Dermis lymphatic vessel endothelial cell (primary cell): Measurements from ENCODE around the gene KNL1. TPM values are rescaled to one million over a fixed set of nuclear protein-coding genes. Genes with fewer than 3 reads are reported as not detected.

Experiments used
- total RNA-seq: library from RNA; depleted of rRNA; stranded (reverse); fragments of >200 nt; gene quantifications from 2 replicates; pipeline ENCODE4 v1.2.1, GENCODE V29; 2014

KNL1 gene
- total RNA-seq = 3.7 and 4.5 TPM in 2 replicates

GRCh38 chr15:40593588-40594428, at the start of gene KNL1:
KNL1 (plus strand) TSS chr15:40594249; CDS start chr15:40602932, 8,683 bp downstream.

GRCh38 chr15:40564591-40565332, 29.3 kb upstream of the KNL1 start, which contains the start of gene CCDC32:
CCDC32 (minus strand) TSS chr15:40565042; CDS start chr15:40563015, 2,027 bp downstream.

GRCh38 chr15:40569129-40569953, 24.7 kb upstream of the KNL1 start, which contains the start of gene RPUSD2:
RPUSD2 (plus strand) TSS chr15:40569299; CDS start chr15:40569338, 39 bp downstream.

DNA sequence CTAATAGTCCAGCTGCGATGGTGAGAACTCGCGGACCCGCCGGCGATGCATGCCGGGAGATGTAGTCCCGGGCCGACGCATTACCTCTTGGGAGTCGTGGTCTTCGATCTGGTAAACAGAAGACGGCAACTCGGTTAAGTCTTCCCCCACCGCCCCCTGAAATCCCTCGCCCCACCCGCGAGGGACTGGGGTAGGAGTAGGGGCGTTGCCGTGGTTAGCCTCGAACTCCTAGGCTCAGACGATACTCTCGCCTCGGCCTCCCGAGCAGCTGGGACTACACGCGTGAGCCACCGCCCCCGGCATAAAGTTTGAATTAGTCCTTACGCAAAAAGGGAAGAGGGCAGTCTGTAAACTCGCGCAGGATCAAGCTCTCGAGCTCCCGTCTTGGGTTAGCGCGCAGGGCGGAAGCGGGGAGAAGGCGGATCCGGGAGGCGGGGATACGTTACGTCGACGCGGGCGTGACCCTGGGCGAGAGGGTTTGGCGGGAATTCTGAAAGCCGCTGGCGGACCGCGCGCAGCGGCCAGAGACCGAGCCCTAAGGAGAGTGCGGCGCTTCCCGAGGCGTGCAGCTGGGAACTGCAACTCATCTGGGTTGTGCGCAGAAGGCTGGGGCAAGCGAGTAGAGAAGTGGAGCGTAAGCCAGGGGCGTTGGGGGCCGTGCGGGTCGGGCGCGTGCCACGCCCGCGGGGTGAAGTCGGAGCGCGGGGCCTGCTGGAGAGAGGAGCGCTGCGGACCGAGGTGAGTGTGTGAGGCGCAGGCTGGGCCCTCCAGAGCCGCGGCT, 100.8 kb downstream of the KNL1 start, which contains the start of gene RAD51:
TSS of gene RAD51 (plus strand) at position 487 of the 781 bp plus-strand sequence. CDS start 3,585 bp downstream, outside the sequence.

Other genes starting within 250 kb of the KNL1 start
- not detected in 2 replicates for gene PHGR1, start 243.2 kb upstream of the KNL1 start, total RNA-seq
- under 0.01 and 0.09 TPM in 2 replicates for gene DISP2, start 236.0 kb upstream of the KNL1 start, total RNA-seq
- 11.2 and 12.3 TPM in 2 replicates for gene KNSTRN, start 211.5 kb upstream of the KNL1 start, total RNA-seq
- gene IVD, start 188.5 kb upstream of the KNL1 start, total RNA-seq = 28.6 and 38.5 TPM in 2 replicates
- 6.3 and 7.6 TPM in 2 replicates for gene BAHD1, start 153.3 kb upstream of the KNL1 start, total RNA-seq
- gene CHST14, start 123.3 kb upstream of the KNL1 start, total RNA-seq = 5.1 and 6.3 TPM in 2 replicates
- gene CCDC32, start 29.2 kb upstream of the KNL1 start, total RNA-seq = 18.5 and 26.5 TPM in 2 replicates
- gene RPUSD2, start 24.9 kb upstream of the KNL1 start, total RNA-seq = 8.8 and 9.9 TPM in 2 replicates
- 2.7 and 2.8 TPM in 2 replicates for gene RAD51, start 100.9 kb downstream of the KNL1 start, total RNA-seq
- 16.6 and 23.5 TPM in 2 replicates for gene RMDN3, start 161.0 kb downstream of the KNL1 start, total RNA-seq
- gene GCHFR, start 169.8 kb downstream of the KNL1 start, total RNA-seq = 4.3 and 11.7 TPM in 2 replicates
- under 0.01 and 0.11 TPM in 2 replicates for gene C15orf62, start 175.7 kb downstream of the KNL1 start, total RNA-seq
- 17.1 and 18.1 TPM in 2 replicates for gene ZFYVE19, start 212.8 kb downstream of the KNL1 start, total RNA-seq
- 21.2 and 26.0 TPM in 2 replicates for gene DNAJC17, start 213.2 kb downstream of the KNL1 start, total RNA-seq
- gene PPP1R14D, start 234.5 kb downstream of the KNL1 start, total RNA-seq = not detected in 2 replicates
- gene SPINT1, start 249.8 kb downstream of the KNL1 start, total RNA-seq = 0.33 and 0.34 TPM in 2 replicates